ENCODE results near the gene TLE6.
"Not testable (repeated sequence)": the region's sequence is repeated elsewhere in the genome, so short reads cannot be mapped to it uniquely, and the experiment has no call there.

Gene TLE6

DNA sequence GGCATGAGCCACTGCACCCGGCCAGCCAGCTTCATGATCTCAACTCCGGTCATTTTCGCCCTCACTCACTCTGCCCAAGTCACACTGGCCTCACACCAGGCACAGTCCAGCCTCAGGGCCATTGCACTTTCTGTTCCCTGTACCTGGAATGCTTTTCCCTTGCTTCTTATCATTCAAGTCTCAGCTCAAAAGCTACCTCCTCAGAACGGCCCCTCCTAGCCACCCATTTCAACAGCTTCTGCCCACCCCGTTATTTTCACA is 54.2 kb downstream of the TLE6 start:
- DNase-seq: no peak

DNA sequence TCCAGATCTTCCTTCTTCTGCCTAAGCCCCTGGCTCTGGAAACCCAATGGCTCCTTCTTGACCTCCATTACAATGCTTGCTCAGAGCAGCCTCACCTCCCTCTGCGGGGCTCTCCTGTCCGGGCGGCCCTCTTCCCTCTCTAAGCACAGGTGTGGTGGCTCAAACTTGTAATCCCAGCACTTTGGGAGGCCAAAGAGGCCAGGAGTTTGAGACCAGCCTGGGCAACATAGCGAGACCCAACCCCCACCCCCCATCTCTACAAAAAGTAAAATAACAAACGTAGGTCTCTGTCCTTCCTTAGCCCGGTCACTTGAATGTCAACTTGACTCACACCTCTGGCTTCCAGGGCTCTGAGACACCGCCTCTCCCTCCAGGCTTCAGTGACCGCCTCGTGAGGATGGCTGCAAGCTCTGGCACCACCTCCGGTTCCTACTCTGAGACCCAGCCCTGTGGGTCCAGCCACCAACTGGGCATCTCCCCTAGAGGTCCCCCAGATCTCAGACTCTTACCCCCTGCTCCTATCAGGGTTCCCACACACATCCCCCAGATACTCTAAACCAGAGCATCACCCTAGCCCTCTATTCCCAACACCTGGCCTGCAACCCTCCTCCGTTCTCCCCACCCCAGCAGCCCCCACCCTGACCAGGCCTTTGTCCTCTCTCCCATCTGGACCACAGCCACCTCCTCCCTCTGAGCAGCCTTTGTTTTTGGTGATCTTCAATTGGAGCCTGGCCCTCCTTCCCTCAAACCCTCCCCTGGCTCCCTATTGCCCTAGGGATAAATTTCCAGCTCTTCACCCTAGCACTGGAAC is 56.4 kb downstream of the TLE6 start:
- DNase-seq: no peak

DNA sequence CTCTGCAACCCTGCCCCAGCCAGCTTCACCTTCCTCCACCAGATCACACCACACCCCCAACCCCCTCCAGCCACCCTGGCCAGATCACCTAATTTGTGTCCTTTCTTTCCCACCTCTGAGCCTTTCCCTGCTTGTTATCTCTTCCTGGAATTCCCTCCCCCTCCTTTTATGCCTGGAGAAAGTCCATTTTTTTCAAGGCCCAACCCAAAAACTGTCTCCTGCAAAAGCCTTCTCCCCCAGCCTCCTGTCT is 57.0 kb downstream of the TLE6 start:
- DNase-seq: no peak

DNA sequence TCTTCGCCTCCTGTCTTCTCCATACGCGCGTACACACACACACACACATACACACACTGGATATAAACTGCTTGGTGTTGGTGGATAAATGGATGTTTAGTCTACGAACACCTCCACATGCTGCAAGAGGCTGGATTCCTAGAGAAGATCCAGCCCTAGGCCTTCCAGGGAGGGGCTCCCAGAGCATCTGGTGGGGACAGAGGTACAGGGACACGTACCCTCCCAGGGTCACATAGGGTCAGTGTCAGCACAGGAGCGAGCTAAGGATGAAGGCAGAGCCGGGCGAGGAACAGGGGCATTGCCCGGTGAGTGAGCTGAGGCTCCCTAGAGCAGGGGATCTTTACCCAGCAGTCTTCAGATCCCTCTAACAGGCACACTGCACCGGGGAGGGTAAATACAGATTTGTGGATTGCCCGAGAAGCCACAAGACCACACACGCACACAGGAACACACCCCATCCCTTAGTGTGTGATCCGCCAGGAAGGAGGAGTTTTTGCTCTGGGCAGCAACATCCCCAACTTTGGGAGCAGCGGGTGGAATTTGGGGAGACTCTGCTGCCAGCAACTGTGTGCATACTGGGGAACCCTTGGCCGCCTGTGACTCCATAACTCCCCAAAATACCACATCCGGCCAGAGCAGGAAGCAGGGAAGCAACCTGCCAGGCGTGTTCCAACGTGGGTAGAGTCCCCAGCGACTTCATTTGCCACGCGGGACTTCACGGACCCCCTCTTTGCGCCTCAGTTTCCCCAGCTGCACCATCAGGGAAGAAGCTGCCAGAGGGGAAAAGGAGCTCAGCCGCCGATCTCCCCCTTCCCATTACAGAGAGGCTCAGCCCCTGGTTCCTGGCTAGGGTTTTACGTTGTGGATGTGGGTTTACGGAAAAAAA is 57.5 kb downstream of the TLE6 start:
- no peak for DNase-seq

DNA sequence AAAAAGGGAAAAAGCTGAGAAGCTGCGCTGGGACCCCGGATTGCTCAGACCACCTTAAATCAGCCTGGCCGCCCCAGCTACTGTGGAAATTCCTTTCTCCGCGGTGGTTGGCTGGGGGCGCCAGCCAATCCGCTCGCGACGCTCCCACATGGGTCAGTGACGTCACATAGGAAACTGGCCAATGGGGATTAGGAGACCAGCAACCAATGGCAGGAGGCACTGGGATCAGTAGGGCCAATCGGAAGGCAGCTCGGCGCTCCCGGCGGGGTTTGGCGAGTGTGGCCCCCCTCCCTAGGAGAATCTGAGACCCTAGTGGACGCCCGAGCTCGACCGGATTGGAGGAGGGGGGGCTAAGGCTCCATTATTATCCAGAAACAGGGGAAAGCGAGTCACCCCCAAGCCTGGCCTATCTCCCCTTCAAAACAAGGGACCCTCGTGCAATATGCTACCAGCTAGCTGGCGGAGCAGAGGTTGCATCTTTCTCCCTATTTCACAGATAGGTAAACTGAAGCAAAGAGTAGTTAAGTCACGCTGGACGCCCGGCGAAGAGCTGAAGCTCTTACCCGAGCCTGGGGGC is 58.3 kb downstream of the TLE6 start:
- DNase-seq: peak; percentile 96

DNA sequence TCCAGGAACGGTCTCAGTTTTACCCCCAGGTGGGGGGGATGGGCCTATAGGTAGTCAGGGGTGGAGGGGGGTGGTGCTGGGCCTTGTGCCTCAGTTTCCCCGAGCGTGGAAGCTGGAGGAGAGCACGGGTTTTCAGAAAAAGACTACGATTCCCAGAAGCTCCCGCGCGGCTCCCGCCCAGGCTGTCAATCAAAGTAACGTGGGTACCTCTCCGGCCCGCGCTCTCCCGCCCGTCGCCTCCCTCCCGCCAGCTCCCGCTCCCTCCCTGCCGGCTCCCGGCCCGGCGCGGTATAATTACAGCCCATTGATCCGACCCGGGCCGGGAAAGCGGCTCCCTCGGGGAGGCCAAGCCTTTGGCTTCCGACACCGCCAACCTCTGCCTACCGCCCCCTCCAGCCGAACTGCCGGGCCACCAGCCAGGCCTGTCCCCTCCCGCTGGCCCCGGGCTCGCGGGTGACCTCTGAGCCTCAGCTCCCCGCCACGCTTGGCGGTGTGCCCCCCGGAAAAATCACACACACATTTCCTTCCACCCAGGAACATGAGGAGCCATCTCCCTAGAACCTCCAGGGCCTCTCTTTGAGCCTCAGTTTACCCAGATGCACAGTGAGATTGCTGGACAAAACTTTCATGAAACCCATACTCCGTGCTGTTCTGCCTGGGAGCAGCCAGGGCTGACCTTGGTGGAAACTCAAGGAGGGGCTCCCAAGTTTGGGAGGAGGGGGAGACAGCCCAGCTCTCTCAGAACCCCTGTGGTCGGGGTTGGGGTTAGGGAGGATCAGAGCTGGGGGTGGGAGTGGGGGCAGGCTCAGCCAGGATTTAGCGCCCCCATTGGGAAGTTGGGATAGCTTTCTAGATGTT is 59.0 kb downstream of the TLE6 start:
- DNase-seq: peak; percentile 82

DNA sequence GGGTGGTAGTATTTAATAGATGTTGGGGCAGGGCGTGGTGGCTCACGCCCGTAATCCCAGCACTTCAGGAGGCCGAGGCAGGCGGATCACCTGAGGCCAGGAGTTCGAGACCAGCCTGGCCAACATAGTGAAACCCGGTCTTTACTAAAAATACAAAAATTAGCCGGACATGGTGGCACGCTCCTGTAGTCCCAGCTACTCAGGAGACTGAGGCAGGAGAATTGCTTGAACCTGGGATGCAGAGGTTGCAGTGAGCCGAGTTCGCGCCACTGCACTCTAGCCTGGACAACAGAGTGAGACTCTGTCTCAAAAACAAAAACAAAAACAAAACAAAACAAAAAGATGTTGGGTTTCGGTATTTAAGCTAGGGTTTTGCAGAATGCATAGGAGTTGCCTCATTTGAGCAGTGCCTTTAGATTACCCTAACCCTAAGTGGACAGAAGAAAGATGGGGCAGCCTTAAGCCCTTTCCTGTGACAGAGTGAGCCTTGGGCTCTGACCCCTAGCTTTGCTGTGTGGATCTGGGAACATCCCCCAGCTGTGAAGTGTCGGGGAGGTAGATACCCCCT is 59.7 kb downstream of the TLE6 start:
- DNase-seq: not testable (repeated sequence)

DNA sequence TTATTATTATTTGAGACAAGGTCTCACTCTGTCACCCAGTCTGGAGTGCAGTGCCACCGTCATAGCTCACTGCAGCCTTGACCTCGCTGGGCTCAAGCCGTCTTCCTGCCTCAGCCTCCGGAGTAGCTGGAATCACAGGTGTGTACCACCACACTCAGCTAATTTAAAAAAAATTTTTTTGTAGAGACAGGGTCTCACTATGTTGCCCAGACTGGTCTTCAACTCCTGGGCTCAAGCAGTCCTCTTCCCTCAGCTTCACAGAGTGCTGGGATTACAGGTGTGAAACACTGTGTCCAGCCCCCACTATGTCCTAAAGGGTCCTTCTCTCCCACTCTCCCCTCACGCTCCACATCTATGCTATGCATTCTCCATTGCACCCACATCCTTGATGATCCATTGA is 60.9 kb downstream of the TLE6 start:
- DNase-seq: no peak

DNA sequence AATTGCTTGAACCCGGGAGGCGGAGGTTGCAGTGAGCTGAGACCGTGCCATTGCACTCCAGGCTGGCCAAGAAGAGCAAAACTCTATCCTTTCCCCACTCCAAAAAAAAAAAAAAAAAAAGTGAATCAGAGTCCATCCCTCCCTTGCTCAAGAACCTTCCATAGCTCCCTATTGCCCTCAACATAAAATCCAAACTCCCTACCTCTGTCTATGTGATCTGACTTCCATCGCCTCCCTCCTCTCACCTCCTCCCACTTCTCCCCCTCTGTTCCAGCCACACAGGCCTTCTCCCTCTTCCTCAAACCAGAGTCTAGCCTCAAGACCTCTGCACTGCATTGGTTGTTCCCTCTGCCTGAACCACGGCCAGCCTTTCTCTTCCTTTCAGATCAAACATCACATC is 61.8 kb downstream of the TLE6 start:
- DNase-seq: no peak

DNA sequence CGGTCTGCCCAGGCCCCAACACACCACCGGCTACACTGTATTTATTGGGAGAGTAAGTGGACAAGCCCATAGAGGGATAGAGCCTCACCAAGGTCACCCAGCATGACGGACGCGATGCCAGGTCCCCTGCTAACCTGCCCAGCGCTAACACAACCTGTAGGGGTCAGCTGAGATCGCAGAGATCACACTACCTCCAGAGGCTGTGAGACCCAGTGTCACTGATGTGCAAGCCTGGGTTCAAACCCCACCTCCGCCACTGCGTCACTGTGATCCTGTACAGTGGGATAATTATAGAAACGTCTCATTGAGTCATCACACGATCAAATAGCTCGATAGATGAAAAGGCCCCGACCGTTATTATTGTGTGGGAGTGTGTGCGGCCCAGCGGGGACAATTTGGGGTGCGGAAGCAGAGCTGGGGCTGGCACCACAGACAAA is 62.3 kb downstream of the TLE6 start:
- DNase-seq: no peak

DNA sequence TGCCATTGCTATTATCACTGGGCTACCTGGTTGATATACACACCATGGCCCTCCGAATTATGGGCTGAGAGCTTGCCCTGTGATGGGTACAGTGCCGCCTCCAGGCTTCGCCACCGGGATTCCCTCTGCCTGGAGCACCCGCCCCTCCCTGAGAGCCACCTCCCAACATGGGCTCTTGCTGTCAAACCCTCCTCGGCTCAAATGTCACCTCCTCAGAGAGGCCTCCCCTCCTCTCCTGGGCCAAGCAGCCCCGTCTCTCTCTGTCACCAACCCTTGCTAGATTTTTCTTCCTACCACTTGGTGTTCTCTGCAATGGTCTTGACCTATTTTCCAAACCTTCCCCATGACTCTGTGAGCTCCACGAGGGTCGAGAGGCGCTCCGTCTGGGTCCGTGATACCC is 64.0 kb downstream of the TLE6 start:
- no peak for DNase-seq

DNA sequence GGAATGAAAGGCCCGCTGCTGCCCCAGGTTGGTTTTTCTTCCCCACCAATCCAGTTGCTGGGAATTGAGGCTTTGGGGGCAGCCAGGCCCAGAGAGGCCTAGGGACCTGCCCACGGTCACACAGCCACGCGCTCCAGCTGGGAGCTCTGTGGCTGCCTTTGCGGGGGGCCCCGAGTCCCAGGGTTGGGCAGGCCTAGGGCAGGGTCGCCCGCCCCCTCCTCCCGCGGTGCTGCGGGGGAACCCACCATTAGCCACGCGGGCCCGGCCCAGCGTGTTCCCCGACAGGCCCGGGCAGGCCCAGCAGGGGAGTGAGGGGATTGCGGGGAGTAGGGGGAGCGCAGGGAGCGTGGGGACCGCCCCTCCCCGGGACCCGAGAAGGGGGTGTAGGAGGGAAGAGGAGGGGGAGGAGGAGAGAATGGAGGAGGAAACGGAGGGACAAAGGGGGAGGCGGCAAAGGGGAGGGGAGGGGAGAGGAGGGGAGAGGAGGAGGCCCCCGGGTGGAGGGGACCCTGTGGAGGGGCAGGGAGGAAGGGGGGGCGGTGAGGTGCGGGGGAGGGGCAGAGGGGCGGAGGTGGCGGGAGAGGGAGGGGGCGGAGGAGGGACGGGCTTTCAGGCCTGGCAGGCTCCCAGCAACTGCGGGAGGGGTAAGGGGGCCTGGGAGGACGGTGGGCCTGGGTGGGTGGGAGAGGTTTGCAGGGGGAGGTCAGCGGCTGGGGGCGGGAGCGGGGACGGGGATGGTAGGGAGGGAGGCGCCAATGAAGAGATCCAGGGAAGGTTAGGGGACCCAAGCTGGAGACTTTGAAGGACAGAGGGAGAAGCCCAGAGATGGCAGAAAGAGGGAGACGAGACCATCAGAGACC is 64.6 kb downstream of the TLE6 start:
- no peak for DNase-seq

DNA sequence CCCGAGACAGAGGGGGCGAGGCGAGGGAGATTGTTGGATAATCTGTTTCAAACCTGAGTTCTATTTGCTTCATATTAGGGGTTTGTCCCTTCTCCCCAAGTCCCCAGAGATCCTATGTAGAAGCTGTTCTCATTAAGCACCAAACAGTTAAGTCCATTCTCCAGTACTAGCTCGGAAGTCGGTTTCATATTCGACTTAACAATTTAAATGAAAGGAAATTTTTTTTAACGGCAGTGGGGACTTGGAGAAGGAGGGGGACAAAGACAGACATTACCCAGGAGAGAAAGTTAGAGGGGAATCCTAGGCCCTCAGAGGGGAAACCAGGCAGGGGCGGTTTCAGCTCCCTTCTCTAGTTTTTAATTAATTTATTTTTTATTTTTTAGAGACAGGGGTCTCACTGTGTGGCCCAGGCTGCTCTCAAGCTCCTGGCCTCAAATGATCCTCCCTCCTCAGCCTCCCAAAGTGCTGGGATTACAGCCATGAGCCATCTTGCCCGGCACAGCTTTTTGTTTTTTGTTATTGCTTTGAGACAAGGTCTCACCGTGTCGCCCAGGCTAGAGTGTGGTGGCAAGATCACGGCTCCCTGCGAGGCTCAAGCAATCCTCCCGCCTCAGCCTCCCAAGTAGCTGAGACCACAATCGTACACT is 65.4 kb downstream of the TLE6 start:
- no peak for DNase-seq

All from NCI-H1048 (cell line).